HepG2 (cell line): ENCODE measurements around the gene GSTM2. TPM values are rescaled to one million over a fixed set of nuclear protein-coding genes. Genes with fewer than 3 reads are reported as not detected.
A peak's percentile ranks its signal among the peaks of the same experiment; 100 is the strongest.

ENCODE experiments used
- CC2D1A ChIP-seq: sonication (generic); formaldehyde crosslinking; IDR thresholded peaks from 2 replicates; pipeline ENCODE4 v1.8.1; 2023; ENCODE audit warnings: mild to moderate bottlenecking, missing genetic modification reagents
- HNF1A ChIP-seq, 2 experiments: sonication (generic) in 1 of 2; formaldehyde crosslinking in 1 of 2; IDR thresholded peaks; 2 replicates each; pipeline versions ENCODE4 v1.4.0 to v1.6.1; 2016 to 2020; ENCODE audit warnings: borderline replicate concordance in 1 of 2, low read depth in 1 of 2, mild to moderate bottlenecking in 1 of 2, missing genetic modification reagents in 1 of 2
- HNRNPUL1 ChIP-seq: fragments of 200-400 bp; formaldehyde crosslinking; IDR thresholded peaks from 2 replicates; pipeline ENCODE4 v1.6.1; 2017; ENCODE audit warnings: low read depth, mild to moderate bottlenecking, low read length, moderate library complexity
- MTA1 ChIP-seq: sonication (generic); formaldehyde crosslinking; IDR thresholded peaks from 2 replicates; pipeline ENCODE4 v1.4.0; 2020; ENCODE audit warnings: missing genetic modification reagents, mild to moderate bottlenecking, borderline replicate concordance
- NKX3-1 ChIP-seq: sonication (generic); formaldehyde crosslinking; IDR thresholded peaks from 2 replicates; pipeline ENCODE4 v1.5.0; 2020; ENCODE audit warnings: missing genetic modification reagents
- PHB2 ChIP-seq: fragments of 450-650 bp; IDR thresholded peaks from 2 replicates; pipeline ENCODE4 v1.6.1; 2018; ENCODE audit not compliant: partially characterized antibody
- SPEN ChIP-seq: sonication (generic); formaldehyde crosslinking; IDR thresholded peaks from 2 replicates; pipeline ENCODE4 v1.5.1; 2020; ENCODE audit warnings: low read depth, mild to moderate bottlenecking, missing genetic modification reagents
- TFE3 ChIP-seq: IDR thresholded peaks from 2 replicates; pipeline ENCODE4 v1.6.1; 2016
- ZNF350 ChIP-seq: sonication (generic); formaldehyde crosslinking; IDR thresholded peaks from 2 replicates; pipeline ENCODE4 v1.4.0; 2020; ENCODE audit warnings: mild to moderate bottlenecking, low read depth, missing genetic modification reagents, borderline replicate concordance
- ZNF367 ChIP-seq: sonication (generic); formaldehyde crosslinking; IDR thresholded peaks from 2 replicates; pipeline ENCODE4 v1.4.0; 2020; ENCODE audit warnings: missing genetic modification reagents, borderline replicate concordance
- ZNF496 ChIP-seq: sonication (generic); formaldehyde crosslinking; IDR thresholded peaks from 2 replicates; pipeline ENCODE4 v1.8.1; 2023; ENCODE audit warnings: mild to moderate bottlenecking, moderate library complexity, missing genetic modification reagents; ENCODE audit not compliant: insufficient replicate concordance
- ZNF609 ChIP-seq: sonication (generic); formaldehyde crosslinking; IDR thresholded peaks from 2 replicates; pipeline ENCODE4 v1.4.0; 2020; ENCODE audit warnings: mild to moderate bottlenecking, missing genetic modification reagents, borderline replicate concordance
- ZNF747 ChIP-seq: sonication (generic); formaldehyde crosslinking; IDR thresholded peaks from 2 replicates; pipeline ENCODE4 v1.8.1; 2023; ENCODE audit warnings: missing genetic modification reagents, mild to moderate bottlenecking, borderline replicate concordance
- polyA plus RNA-seq, 8 experiments: library from polyadenylated mRNA; depleted of rRNA in 3 of 8; stranded (reverse) in 7 of 8; unstranded in 1 of 8; fragments of >200 nt; fragmentation: Illumina TruSeq in 4 of 8; extraction: Trizol in 4 of 8; gene quantifications; 2 replicates each; pipeline versions ENCODE4 v1.2.1 to v1.2.3, GENCODE V29; 2011 to 2016; ENCODE audit warnings: low read depth in 4 of 8, missing spikeins in 1 of 8, mixed read lengths in 1 of 8; ENCODE audit not compliant: insufficient read depth in 1 of 8
- total RNA-seq, 5 experiments: library from RNA; depleted of rRNA; stranded (reverse); fragments of >200 nt; fragmentation: Illumina TruSeq; extraction: Trizol; gene quantifications; 2 replicates each; pipeline ENCODE4 v1.2.3, GENCODE V29; 2016; ENCODE audit warnings: low read depth in 1 of 5
- TF ChIP-seq, protein P1 (sequence below): sonication (generic); formaldehyde crosslinking; IDR thresholded peaks from 2 replicates; pipeline ENCODE4 v1.8.1; 2022; ENCODE audit warnings: mild to moderate bottlenecking, missing genetic modification reagents

The GSTM2 gene
- total and polyA plus RNA-seq, 2 of the 13 experiments (the other 11 are each of a cell fraction or from before 2014, with no cell fraction given): 7.0 to 15.0 TPM

DNA sequence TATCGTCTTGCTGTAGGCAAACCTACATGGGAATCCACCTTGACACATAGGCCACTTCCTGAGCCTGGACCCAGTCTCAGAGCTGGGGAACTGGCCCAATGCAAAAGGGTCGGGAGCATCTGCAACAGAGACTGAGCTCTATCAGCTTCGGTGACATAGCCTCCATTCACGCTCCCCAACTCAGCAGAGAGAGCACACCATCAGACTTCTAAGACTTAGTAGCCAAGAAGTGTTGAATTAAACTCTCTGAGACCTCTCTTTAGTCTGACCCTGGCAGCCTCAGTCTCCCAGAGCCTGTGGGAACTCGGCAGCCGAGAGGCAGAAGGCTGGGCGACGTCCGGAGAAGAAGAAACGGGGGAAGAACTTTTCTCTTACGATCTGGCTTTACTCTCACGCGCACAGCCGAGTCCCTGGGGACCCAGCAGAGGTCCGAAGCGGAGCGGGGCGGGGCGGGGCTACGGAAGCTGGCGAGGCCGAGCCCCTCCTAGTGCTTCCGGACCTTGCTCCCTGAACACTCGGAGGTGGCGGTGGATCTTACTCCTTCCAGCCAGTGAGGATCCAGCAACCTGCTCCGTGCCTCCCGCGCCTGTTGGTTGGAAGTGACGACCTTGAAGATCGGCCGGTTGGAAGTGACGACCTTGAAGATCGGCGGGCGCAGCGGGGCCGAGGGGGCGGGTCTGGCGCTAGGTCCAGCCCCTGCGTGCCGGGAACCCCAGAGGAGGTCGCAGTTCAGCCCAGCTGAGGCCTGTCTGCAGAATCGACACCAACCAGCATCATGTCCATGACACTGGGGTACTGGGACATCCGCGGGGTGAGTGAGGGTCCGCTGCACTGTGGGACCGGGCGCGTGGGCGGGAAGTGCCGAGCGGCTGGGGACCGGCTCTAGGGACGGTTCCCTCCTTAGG lies 12.0 kb upstream of the GSTM2 start, which contains the start of gene GSTM4 (continued):
- no peak for TF ChIP-seq TFE3 (CRISPR knock-in tag)
- TF ChIP-seq, protein P1, sequence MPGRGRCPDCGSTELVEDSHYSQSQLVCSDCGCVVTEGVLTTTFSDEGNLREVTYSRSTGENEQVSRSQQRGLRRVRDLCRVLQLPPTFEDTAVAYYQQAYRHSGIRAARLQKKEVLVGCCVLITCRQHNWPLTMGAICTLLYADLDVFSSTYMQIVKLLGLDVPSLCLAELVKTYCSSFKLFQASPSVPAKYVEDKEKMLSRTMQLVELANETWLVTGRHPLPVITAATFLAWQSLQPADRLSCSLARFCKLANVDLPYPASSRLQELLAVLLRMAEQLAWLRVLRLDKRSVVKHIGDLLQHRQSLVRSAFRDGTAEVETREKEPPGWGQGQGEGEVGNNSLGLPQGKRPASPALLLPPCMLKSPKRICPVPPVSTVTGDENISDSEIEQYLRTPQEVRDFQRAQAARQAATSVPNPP (CRISPR knock-in tag): no peak
- no peak for TF ChIP-seq HNRNPUL1
- peak; percentile 90 for TF ChIP-seq MTA1 (CRISPR knock-in tag)
- peak; percentile 88 for TF ChIP-seq SPEN (CRISPR knock-in tag)
- no peak for TF ChIP-seq PHB2
- peak; percentile 59; the same call in 1 of the 2 replicates for TF ChIP-seq CC2D1A (CRISPR knock-in tag)
- no peak for TF ChIP-seq ZNF747 (CRISPR knock-in tag)
- TF ChIP-seq HNF1A (IDR thresholded peaks at IDR 0.05; ENCODE audit: low read depth): no peak
- peak; percentile 61; the same call in 1 of the 2 replicates for TF ChIP-seq HNF1A (CRISPR knock-in tag; IDR thresholded peaks at IDR 0.05; ENCODE audit: borderline replicate concordance)
- TF ChIP-seq ZNF496 (CRISPR knock-in tag): no peak
- TF ChIP-seq ZNF367 (CRISPR knock-in tag): no peak
- peak; percentile 57 for TF ChIP-seq ZNF350 (CRISPR knock-in tag)
- TF ChIP-seq ZNF609 (CRISPR knock-in tag): 0 out of 2 replicates have a peak, but pooled peaks have one; percentile 42
- no peak for TF ChIP-seq NKX3-1
